Right hindlimb (tissue), 1 donor: ENCODE results near the gene CAPZA1.

ENCODE experiments used
- DNase-seq: peaks from one replicate; pipeline ENCODE4 v3.0.0-alpha.2; 2018

CAPZA1 gene

GRCh38 chr1:112717263-112717873 is 97.7 kb downstream of the CAPZA1 start:
- DNase-seq, result peak; percentile 22

DNA sequence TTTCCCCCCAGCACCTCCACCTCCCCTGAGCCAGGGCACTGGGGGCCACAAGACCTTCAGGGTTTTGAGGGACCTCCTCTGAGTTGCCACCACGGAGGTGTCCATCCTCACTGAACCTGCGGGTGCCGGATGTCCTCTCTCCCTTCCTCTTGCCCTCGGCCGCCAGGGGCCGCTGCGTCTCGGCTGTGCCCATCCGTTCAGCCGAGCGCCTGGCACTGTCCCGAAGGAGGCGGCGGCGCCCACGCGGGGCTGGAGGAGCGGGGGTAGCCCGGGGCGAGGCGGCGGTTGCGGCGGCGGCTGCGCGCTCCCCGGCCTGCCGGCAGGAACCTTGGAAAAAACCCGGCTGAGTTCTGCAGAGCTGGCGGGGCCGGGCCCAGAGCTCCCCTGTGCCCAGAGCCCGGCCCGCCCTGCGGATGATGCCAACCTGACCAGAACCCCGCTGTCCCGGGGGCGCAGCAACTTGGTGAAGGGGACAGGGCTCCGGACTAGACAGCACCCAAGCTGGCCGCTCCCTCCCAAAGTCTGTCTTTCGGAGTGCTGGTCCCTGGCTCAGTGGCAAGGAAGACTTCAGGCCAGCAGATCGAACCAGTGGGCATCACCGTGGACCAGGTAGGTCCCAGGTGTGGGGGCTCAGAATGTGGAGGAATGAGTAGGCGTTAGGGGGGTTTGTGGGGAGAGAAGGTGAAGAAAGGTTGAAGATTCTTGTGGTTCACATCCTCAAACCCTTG is 99.2 kb downstream of the CAPZA1 start:
- DNase-seq, result peak; percentile 78

DNA sequence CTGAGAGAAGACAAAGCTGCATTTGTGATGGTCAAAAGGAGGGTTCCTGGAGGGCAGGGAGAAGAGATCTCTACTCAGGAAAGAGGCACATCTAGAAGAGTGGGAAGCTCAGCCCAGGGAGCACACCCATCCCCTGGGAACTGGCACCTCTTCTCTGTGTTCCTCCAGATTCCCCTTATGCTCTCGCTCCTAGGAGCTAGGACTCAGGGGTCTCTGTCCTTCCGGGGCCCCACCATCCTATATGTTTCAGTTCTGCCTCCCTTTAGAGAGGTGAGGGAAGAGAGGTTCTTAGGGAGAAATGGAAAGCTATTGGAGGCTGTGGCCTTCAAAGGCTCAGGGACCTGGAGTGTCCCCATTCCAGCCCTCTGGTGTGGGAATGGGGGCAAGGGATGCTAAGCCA is 100.1 kb downstream of the CAPZA1 start:
- DNase-seq, result no peak

GRCh38 chr1:112720800-112721199 is 101.2 kb downstream of the CAPZA1 start:
- DNase-seq, result no peak
